ENCODE results near the gene FCER1G.
"Not testable (repeated sequence)": the region's sequence is repeated elsewhere in the genome, so short reads cannot be mapped to it uniquely, and the experiment has no call there.

The FCER1G gene

DNA sequence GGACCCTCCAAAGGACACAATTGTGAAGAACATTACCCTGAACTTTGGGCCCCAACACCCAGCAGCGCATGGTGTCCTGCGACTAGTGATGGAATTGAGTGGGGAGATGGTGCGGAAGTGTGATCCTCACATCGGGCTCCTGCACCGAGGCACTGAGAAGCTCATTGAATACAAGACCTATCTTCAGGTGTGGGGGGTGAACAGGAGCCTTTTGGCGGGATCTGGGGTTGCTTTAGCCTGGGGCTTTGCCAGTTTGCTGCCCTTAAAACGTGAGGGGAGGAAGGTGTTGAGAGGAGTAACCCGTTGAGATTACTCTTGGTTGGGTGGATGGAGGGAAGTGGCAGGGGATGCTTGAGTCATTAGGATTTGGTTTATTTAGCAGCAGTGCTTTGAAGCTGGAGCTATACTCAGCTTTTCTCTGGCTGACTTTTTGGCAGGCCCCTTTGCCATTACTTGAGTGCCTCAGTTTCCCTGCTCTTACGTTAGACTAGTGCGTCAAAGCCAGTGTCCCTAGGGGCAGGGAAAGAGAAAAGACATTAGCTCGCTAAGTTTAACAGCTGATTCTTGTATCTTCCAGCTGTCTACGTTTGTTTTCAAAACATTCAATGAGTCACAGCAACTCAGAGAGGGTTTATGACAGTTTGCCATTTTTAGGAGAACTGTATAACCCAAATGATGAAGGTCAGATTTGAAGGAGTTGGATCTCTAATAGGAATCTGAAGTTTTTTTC lies 8.5 kb upstream of the FCER1G start:
- DNase-seq (ENCODE audit: low read depth): no peak

DNA sequence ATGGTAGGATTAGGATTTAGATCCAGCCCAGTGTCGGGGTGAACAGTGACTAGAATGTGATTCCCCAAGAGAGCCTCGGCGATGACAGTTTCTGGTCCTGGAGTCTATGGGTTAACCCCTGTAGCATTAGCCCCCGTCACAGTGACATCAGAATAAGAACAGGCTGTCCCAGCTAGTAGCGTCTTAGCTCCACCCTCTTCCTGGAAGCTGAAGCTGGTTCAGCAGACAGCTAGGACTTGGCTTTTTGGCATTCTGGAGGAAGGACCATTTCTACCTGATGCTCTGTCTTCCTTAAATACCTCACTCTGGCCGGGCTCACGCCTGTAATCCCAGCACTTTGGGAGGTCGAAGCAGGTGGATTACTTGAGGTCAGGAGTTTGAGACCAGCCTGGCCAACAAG lies 7.9 kb upstream of the FCER1G start:
- no peak for DNase-seq (ENCODE audit: low read depth)

DNA sequence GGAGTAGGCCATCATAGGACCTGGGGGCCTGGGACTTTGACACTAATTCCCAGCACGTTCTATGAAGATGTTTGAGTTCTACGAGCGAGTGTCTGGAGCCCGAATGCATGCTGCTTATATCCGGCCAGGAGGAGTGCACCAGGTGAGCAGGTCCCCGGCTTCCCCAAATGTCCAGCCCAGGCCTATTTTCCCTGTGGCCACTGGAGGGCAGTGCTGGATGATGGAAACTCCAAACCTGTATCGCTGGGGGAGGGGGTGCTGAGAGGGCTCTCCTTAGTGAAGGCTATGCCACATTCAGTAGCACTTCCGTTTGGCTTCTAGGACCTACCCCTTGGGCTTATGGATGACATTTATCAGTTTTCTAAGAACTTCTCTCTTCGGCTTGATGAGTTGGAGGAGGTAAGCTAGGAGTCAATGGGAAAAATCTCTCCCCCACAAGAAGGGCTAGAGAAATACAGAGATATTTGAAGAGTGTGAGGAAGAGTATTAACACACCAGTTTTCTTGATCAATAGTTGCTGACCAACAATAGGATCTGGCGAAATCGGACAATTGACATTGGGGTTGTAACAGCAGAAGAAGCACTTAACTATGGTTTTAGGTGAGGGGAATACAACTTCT lies 5.2 kb upstream of the FCER1G start:
- DNase-seq (ENCODE audit: low read depth): peak; percentile 55

DNA sequence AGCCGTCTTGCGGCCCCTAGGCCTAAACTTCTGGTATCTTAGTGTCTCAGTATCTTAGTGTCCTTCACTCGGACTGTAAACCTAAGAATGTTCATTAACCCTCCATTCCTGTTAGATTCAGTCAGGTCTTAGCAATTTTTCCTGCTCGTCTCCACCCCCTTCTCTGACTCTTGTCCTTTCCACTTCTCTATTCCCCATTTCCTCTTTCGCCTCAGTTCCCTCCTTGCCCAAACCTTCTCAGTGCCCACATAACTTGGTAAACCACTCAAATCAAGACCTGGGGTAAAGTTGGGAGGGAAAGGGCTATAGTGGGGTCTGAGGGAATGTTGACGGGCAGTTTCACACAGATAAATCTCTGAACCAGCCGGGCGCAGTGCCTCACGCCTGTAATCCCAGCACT lies 726 bp upstream of the FCER1G start:
- no peak for DNase-seq (ENCODE audit: low read depth)

DNA sequence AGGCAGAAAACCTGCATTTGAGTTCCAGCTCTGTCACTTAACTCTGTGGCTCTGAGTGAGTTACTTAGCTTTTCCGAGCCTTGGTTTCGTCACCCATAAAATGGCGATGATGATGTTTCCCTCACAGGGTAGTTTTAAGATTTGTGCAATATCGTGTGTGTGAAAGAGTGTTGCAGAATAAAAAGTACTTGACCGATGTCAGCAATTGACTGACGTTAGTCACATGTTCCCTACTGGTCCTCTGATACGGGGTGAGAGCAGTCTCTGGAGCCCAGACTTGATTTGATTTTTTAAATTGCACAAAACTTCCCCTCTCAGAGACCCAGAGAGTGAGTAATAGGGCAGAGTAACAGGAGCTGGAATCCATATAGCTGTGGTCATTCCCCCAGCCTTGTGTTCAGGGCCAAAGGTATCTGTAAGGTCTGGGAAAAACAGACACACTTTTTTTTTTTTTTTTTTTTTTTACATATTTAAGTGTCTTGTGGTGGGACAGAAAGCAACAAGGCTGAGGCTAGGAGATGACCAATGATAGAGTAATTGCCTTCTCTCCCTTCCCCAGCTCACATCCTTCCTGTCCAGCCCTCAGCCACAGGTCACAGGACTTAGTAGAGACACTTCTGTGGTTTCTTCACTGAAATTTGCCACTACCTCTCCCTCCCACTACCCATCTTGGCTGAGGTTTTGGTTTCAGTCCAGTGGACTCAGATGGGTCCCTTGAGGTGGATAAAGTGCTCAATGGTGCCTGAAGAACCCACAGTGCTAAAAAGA lies 2.0 kb downstream of the FCER1G start:
- DNase-seq (ENCODE audit: low read depth): no peak

DNA sequence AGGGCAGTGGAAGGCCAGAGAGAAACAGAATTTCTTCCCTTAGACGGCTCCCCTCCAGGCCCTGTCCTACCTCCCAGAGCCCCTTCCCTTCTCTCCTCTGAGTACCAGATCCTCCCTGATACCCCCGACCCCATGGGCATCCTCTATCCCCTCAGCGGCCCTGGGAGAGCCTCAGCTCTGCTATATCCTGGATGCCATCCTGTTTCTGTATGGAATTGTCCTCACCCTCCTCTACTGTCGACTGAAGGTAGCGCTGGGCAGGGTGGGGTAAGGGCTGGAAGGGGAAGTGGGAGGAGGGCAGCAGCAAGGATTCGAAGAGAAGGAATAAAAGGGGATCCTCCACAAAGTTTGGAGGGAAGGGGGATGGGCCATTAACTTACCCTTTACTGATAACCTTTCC lies 2.7 kb downstream of the FCER1G start:
- no peak for DNase-seq (ENCODE audit: low read depth)

DNA sequence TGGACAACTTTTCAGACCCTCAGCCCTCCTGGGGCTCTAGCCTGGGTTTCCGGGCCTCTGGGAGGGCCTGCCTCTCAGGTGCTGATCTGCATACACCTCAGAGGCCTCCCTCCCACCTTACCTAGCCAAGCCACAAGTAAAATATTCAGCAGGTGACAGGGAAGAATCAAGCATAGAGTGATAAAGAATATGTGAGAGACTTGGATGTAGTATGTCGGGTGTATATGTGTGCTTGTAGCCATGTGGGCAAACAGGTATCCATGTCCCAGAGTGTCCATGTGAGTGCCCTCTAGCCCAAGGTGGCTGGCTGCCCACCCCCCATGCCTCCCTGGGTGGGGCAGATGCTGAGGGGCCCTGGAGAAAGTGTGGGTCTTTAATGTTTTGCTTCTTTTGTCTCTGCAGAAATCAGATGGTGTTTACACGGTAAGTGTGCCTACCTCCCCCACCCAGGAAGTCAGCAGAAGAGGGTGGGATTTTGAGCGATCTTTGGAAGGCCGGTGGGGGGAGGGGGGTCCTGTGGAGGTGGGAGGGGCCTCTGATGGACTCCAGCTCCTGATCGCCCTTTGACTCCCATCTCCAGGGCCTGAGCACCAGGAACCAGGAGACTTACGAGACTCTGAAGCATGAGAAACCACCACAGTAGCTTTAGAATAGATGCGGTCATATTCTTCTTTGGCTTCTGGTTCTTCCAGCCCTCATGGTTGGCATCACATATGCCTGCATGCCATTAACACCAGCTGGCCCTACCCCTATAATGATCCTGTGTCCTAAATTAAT lies 3.4 kb downstream of the FCER1G start:
- no peak for DNase-seq (ENCODE audit: low read depth)

DNA sequence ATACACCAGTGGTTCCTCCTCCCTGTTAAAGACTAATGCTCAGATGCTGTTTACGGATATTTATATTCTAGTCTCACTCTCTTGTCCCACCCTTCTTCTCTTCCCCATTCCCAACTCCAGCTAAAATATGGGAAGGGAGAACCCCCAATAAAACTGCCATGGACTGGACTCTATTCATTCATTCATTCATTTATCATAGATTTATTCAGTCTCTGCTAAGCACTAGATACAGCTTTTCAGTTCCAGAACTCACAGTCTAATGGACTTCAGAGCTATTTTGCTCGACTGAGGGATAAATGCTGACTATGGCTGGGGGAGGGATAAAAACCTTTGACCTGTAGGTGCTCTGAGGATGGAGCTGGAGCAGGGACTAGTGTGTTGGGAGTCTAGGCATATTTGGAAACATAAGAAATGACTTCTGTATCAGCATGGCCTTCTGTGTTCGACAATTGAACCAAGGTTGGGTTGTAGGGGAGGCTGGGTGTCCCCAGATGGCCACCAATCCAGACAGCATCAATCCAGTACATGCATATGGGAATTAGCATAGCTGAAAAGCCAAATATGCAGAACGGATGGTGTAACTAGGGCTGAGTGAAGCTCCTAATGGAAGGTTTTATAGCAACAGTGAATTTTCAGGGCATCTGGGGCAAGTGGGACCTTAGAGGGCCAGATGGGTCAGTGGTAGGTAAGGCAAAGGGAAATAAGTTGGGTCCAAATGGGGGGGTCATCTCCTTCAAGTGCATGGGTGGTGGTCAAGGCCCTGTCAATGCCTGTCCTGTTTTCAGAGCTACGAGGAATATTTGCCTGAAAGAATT lies 4.2 kb downstream of the FCER1G start:
- DNase-seq (ENCODE audit: low read depth): no peak

DNA sequence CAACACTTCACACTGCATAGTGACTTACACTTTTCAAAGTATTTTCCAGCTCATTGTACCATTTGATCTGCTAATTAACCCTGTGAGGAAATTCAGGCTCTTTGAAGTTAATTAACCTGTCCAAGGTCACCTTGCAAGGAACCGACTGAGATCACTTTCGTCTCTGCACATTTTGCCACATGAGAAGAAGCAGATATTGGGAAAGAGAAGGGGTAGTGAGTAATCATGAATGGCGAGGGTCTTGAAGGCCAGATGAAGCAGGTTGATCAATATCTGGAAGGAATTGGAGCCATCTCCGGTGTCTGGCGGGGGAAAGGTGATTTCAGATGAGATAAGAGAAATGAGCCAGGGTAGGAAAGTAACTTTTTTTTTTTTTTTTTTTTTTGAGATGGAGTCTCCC lies 4.9 kb downstream of the FCER1G start:
- no peak for DNase-seq (ENCODE audit: low read depth)

DNA sequence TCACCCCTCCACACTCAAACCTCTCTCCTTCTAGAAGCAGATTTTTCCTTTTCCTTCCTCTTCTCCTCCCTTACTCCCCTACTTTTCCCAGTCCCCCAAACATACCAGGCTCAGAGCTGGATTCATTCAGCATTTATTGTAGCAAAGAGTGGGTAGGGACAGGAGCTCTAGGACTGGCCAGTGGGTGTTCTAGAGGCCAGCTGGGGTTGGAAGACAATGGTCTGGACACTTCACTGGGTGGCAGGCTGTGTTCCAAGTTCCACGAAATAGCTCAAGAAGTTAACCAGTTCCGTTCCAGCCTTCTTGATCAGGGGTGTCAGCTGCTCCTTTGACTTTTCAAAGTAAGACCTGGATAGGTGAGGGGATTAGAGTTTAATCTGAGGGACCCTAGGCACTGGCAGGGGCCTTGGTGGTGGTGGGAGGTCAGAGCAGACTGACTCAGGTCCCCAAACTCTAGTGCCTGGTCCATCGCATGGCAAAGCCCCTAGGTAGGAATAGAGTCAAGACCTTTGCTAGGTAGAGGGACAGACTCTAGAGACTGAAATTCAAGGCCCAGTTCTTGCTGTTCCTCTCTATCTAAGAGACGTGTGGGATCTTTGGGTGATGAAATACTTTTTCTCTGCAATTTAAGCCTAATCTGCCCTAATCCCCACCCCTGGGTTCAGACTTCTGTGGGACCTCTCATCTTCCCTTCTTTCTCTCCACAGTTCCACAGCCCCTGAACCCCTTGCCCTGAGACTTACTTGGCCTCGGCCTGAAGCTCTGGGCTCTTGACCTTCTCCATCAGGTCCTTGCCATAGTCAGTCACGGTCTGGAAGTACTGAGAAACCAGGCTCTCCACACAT lies 7.3 kb downstream of the FCER1G start:
- DNase-seq (ENCODE audit: low read depth): no peak

DNA sequence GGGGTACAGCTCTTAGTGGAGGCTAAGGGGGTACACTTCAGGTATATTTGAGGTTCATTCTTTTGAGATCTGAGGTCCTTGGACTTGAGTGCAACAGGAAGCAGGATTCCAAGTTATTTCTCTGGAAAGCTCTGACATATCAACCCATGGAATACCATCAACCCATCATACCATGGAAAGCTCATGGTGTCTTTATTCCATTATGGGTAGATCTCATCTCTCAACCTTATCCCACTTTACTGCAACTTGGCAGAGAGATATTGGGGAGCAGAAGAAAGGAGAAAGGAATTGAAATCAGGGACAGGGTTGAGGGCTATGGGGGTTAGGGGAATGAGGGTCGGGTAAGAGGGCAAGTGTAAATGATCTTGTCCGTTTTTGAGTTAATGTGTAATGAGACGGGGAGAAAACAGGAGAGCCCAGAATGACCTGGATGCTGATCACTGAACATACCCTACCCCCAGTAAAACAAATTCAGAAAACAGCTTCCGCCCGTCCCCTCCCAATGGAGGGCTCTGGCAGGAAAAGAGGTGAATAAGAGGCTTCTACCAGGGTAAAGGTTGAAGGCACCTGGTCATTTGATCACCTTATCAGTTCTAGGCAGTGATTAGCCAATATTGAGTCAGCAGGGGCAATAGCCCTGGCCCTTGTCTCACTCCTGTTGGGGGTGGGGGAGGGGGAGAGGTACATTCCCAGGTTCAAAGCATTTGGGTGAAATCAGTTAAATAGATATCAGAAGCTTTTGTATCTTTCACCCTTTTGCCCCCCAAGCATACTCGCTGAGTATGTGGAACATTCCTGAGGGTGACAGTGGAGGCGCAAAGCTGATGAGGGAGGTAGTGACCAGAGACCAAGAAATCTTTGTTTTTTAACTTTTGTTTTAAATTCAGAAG lies 9.0 kb downstream of the FCER1G start:
- no peak for DNase-seq (ENCODE audit: low read depth)

DNA sequence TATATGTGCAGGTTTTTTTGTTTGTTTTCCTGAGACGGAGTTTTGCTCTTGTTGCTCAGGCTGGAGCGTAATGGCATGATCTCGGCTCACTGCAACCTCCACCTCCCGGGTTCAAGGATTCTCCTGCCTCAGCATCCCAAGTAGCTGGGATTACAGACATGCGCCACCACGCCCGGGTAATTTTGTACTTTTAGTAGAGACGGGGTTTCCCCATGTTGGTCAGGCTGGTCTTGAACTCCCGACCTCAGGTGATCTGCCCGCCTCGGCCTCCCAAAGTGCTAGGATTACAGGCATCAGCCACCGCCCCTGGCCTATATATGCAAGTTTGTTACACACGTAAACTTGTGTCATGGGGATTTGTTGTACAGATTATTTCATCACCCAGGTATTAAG lies 9.6 kb downstream of the FCER1G start:
- not testable (repeated sequence) for DNase-seq (ENCODE audit: low read depth)

DNA sequence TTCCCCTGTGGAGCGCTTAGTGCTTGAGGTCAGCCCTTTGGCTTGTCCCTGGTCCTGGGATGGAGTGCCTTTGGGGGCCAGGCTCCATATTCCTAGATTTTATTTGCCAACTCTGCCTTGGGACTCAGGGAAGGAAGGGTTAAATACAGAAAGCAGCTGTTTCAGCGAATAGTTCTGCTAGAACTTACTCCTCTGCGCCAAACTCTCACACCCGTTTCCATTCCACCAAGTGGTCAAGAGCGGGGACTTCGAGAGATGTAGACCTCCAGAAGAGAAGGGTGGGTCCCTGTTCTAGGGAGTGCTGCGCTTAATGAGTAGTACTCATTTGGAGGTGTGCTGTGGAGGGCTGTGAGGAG lies 10.1 kb downstream of the FCER1G start:
- no peak for DNase-seq (ENCODE audit: low read depth)

DNA sequence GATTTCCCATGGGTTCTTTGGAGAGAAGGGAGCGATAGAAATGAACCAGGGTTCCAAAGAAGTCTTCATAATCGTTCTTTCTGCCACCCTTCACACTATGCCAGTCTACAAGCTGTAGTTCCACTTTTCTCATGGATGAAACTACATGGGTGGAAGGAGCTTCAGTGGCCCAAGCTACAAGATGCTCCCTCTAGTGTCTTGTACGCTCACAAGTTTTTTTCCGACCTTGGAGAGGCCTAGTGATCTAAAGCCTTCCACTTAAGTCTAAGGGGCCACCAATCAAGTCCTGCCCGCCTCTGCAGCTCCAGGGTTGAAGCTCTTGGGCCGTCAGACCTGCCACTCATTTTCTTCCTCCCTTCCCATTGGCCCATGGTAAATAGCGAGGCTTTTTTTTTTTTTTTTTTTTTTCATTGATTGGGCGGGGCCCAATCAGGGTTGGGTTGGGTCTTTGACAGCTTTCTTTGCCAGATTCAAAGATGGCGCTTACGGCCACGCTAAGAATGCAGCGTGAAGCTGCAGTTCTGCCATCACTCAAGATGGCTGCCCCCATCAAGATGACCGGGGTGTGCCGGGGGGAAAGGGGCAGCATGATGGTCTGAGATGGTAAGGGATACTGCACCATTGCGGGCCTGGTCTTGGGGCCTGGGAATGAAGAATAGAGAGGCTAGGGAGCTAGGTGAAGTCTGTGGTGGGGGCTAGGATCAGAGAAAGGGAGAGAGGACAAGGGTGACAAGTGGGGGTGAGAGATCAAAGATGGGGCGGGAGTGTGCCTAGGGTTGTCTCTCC lies 10.6 kb downstream of the FCER1G start, which contains the start of gene TOMM40L:
TSS of gene TOMM40L (plus strand) at position 527 of the 786 bp plus-strand sequence. CDS start 430 bp downstream, outside the sequence.
- peak; percentile 80 for DNase-seq (ENCODE audit: low read depth)

DNA sequence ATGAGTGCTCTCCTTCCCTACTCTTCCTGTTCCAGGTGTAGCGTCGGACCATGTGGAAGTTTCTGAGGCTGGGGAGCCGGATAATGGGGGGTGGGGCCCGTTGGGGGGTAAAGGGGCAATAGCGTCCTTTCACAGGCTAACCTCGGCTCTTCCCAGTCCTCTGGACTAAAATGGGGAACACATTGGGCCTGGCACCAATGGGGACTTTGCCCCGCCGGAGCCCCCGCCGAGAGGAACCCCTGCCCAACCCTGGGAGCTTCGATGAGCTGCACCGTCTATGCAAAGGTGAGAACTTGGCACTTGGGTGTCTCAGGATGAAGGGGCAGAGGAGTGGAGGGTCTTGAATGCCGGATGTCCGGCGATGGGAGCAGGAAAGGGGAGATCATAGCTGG lies 11.2 kb downstream of the FCER1G start:
- DNase-seq (ENCODE audit: low read depth): no peak

DNA sequence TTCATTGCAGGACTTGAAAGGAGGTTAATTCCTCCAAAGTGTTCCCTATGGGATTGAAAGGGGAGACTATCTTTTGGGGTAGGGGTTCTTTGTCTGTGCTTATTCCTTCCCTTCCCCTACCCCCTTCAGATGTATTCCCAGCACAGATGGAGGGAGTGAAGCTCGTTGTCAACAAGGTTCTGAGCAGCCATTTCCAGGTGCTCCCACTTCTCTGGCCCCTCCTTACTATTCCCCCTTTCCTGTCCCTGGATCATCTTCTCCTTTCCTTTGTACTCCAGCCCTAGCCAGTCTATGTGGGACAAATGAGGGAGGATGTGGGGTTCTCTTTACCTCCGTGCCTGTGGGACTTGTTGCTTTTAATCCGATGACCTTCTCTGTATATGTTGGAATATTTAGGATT lies 11.7 kb downstream of the FCER1G start:
- DNase-seq (ENCODE audit: low read depth): no peak

DNA sequence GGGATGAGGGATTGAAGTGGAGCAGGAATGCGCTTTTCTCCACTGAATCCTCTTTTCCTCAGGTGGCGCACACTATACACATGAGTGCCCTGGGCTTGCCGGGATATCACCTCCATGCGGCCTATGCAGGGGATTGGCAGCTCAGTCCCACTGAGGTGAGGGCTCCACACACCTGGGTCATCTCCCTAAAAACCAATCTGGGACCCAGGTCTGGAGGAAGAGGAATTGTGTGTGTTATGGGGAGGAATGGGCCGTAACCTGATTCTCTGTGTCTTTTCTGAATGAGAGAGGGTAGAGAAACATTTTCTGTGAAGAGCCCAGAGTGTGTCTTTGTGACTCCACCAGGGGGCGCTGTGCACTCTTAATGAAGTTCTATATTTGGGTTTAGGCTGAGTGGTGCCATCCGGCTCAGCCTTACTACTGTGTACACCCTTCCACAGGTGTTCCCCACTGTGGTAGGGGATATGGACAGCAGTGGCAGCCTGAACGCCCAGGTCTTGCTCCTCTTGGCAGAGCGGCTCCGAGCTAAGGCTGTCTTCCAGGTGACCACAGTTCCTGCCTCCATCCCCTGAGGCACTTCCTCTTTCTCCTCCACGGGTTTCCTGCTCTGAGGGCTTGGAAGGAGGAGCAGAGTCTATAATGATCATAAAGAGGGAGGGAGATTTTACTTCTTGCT lies 12.2 kb downstream of the FCER1G start:
- peak; percentile 78 for DNase-seq (ENCODE audit: low read depth)

DNA sequence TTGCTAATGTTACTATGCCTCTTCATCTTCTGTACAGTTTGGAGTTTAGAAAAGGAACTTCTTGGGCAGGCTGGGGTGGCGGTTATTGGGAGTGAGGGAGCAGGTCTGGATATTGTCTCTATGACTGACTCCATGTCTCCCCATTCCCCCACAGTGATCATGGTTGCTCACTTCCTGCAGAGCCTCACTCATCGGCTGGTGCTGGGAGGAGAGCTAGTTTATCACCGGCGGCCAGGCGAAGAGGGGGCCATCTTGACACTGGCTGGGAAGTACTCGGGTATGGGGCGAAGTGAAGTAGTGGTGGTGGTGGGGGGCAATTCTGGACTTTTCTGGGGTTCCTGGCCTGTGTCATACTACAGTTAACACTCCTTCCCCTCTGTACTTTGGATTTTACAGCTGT lies 12.9 kb downstream of the FCER1G start:
- DNase-seq (ENCODE audit: low read depth): no peak
